OCI-LY1 (cell line): ENCODE data around the gene CPOX.

Source experiments
- H2AFZ ChIP-seq: fragments of 200-600 bp; sonication (generic), shearing (Covaris generic); 2 replicates; pipeline ENCODE4 v1.6.0; 2014; ENCODE audit warnings: antibody characterized with exemption, mild to moderate bottlenecking, low read length
- H3F3A ChIP-seq: fragments of 200-600 bp; sonication (generic), shearing (Covaris generic); 2 replicates; pipeline ENCODE4 v1.6.0; 2014; ENCODE audit warnings: mild to moderate bottlenecking, antibody characterized with exemption, low read length, moderate library complexity; ENCODE audit not compliant: insufficient read depth
- H3K27ac ChIP-seq: fragments of 200-600 bp; sonication (generic); 2 replicates; pipeline ENCODE4 v1.5.1; 2014; ENCODE audit warnings: low read length, mixed run types, mild to moderate bottlenecking, low read depth; ENCODE audit not compliant: poor library complexity, severe bottlenecking
- H3K27me3 ChIP-seq: fragments of 200-600 bp; sonication (generic); 2 replicates; pipeline ENCODE4 v1.6.0; 2014; ENCODE audit warnings: antibody characterized with exemption, mild to moderate bottlenecking, low read length, moderate library complexity; ENCODE audit not compliant: insufficient read depth
- H3K36me3 ChIP-seq: fragments of 200-600 bp; sonication (generic); 2 replicates; pipeline ENCODE4 v1.6.1; 2014; ENCODE audit warnings: mild to moderate bottlenecking, antibody characterized with exemption, low read length, moderate library complexity, mixed read lengths; ENCODE audit not compliant: insufficient read depth
- H3K4me1 ChIP-seq: fragments of 200-600 bp; sonication (generic); 2 replicates; pipeline ENCODE4 v1.5.1; 2014; ENCODE audit warnings: mild to moderate bottlenecking, low read length, moderate library complexity; ENCODE audit not compliant: insufficient read depth, severe bottlenecking
- H3K4me2 ChIP-seq: fragments of 200-600 bp; sonication (generic), shearing (Covaris generic); 2 replicates; pipeline ENCODE4 v1.6.1; 2014; ENCODE audit warnings: low read length
- H3K4me3 ChIP-seq: fragments of 200-600 bp; sonication (generic); 2 replicates; pipeline ENCODE4 v1.5.1; 2014; ENCODE audit warnings: low read length, low read depth, mild to moderate bottlenecking, mixed read lengths; ENCODE audit not compliant: poor library complexity, severe bottlenecking
- H3K79me2 ChIP-seq: fragments of 200-600 bp; shearing (Covaris generic); 2 replicates; pipeline ENCODE4 v1.6.1; 2016; ENCODE audit warnings: mixed run types, low read length, mixed read lengths; ENCODE audit not compliant: insufficient read depth
- H3K9ac ChIP-seq: fragments of 200-600 bp; sonication (generic), shearing (Covaris generic); 2 replicates; pipeline ENCODE4 v1.6.1; 2014; ENCODE audit warnings: mild to moderate bottlenecking, low read length, mixed read lengths
- H3K9me2 ChIP-seq: fragments of 200-600 bp; sonication (generic), shearing (Covaris generic); 2 replicates; pipeline ENCODE4 v1.6.1; 2014; ENCODE audit warnings: low read depth, mild to moderate bottlenecking, low read length, mixed read lengths
- H3K9me3 ChIP-seq: fragments of 200-600 bp; shearing (Covaris generic); 2 replicates; pipeline ENCODE4 v1.6.1; 2014; ENCODE audit warnings: low read length, mixed read lengths
- H4K20me1 ChIP-seq: fragments of 200-600 bp; sonication (generic), shearing (Covaris generic); 2 replicates; pipeline ENCODE4 v1.6.0; 2016; ENCODE audit warnings: mild to moderate bottlenecking, low read length; ENCODE audit not compliant: insufficient read depth
- EZH2 ChIP-seq: fragments of 200-600 bp; sonication (generic), shearing (Covaris generic); IDR thresholded peaks from 2 replicates; pipeline ENCODE4 v1.8.0; 2017; ENCODE audit warnings: borderline replicate concordance, mixed run types, mild to moderate bottlenecking, antibody characterized with exemption, low read length, moderate library complexity, mixed read lengths
- TF ChIP-seq, protein P1 (sequence below): fragments of 200-600 bp; sonication (generic), shearing (Covaris generic); IDR thresholded peaks from 2 replicates; pipeline ENCODE4 v1.5.1; 2017; ENCODE audit warnings: mild to moderate bottlenecking, antibody characterized with exemption, low read length, moderate library complexity, mixed read lengths

Gene CPOX

DNA sequence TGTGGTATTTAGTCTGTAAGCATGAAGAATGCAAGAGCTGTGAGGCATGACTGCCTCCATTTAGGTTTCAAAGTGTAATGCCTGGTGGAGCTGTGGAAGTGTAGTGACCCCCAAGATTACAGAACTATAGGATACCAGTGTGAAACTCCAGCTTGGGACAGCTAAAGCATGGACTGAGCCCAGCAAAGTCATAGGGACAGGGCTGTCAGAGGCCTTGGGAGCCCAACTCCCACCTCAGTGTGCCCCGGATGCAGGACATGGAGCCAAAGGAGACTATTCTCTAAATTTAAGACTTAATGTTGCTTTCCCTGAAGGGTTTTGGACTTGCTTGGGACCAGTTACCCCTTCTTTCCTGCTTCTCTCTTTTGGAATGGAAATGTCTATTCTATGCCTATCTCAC, 50.8 kb downstream of the CPOX start:
- H4K20me1 ChIP-seq, result no peaks in the 10 kb centered on the region
- H3K27ac ChIP-seq, result no peak overlapping the region
- H3K36me3 ChIP-seq, result no peaks in the 10 kb centered on the region
- H3K4me3 ChIP-seq, result no peak overlapping the region
- no peaks in the 10 kb centered on the region for H3K79me2 ChIP-seq
- no peaks in the 10 kb centered on the region for H3K9me3 ChIP-seq
- no peak overlapping the region for H2AFZ ChIP-seq
- H3K27me3 ChIP-seq, result no peaks in the 10 kb centered on the region
- TF ChIP-seq, protein P1, sequence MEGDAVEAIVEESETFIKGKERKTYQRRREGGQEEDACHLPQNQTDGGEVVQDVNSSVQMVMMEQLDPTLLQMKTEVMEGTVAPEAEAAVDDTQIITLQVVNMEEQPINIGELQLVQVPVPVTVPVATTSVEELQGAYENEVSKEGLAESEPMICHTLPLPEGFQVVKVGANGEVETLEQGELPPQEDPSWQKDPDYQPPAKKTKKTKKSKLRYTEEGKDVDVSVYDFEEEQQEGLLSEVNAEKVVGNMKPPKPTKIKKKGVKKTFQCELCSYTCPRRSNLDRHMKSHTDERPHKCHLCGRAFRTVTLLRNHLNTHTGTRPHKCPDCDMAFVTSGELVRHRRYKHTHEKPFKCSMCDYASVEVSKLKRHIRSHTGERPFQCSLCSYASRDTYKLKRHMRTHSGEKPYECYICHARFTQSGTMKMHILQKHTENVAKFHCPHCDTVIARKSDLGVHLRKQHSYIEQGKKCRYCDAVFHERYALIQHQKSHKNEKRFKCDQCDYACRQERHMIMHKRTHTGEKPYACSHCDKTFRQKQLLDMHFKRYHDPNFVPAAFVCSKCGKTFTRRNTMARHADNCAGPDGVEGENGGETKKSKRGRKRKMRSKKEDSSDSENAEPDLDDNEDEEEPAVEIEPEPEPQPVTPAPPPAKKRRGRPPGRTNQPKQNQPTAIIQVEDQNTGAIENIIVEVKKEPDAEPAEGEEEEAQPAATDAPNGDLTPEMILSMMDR, result no peak
- no peak for TF ChIP-seq EZH2
- H3F3A ChIP-seq, result no peaks in the 10 kb centered on the region
- no peak overlapping the region for H3K9ac ChIP-seq
- no peaks in the 10 kb centered on the region for H3K9me2 ChIP-seq
- peaks cover 16% of the 10 kb centered on the region for H3K4me1 ChIP-seq
- no peak overlapping the region for H3K4me2 ChIP-seq

DNA sequence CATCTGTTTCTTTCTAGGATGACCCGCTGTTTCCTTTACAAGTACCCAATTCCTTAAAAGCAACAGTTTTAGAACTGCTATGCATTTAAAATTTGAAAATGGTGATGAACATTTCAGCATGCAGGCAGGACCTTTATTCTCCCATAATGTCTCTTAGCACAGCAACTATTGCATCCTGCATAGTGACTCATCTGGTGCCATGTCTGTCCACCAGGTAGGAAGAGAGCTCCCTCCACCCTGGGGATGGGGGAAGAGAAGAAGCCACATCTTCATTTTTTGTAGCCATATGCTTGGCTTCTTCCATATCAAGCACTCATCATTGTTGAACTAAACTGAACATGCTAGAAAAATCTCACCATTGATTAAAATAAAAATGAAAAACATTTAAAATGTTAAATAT, 51.7 kb downstream of the CPOX start:
- no peaks in the 10 kb centered on the region for H3K79me2 ChIP-seq
- H3K4me3 ChIP-seq, result no peak overlapping the region
- no peaks in the 10 kb centered on the region for H3K9me3 ChIP-seq
- H3K4me1 ChIP-seq, result peaks cover 24% of the 10 kb centered on the region
- no peak for TF ChIP-seq EZH2
- TF ChIP-seq, protein P1, result no peak
- H3F3A ChIP-seq, result no peaks in the 10 kb centered on the region
- no peak overlapping the region for H3K27ac ChIP-seq
- no peak overlapping the region for H3K9ac ChIP-seq
- no peaks in the 10 kb centered on the region for H3K36me3 ChIP-seq
- H4K20me1 ChIP-seq, result no peaks in the 10 kb centered on the region
- H2AFZ ChIP-seq, result no peak overlapping the region
- H3K4me2 ChIP-seq, result no peak overlapping the region
- H3K27me3 ChIP-seq, result no peaks in the 10 kb centered on the region
- no peaks in the 10 kb centered on the region for H3K9me2 ChIP-seq

DNA sequence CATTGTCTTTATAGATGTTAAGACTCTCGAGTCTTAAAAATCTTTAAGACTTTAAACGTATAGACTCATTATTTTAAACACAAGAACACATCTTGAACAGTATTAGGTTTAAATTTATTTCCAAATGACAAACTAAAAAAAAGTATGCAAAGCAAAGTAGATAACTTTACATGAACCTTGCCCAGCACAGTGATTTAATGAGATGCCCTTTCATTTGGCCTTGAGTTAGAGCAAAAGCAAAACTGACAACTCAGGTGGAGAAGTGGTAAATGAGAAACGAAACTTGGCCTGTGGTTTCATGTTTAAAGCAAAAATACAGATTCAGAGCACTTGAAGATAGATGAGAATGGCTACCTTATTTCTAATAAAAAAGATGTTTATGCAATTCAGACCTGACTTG, 53.1 kb downstream of the CPOX start:
- no peaks in the 10 kb centered on the region for H3K27me3 ChIP-seq
- H3K4me1 ChIP-seq, result peaks cover 26% of the 10 kb centered on the region
- peak overlapping the region; percentile 47; the same call in 1 of the 2 replicates for H3K4me2 ChIP-seq
- H3K36me3 ChIP-seq, result no peaks in the 10 kb centered on the region
- no peaks in the 10 kb centered on the region for H3K9me3 ChIP-seq
- H3K4me3 ChIP-seq, result no peak overlapping the region
- H2AFZ ChIP-seq, result no peak overlapping the region
- TF ChIP-seq, protein P1, result no peak
- TF ChIP-seq EZH2, result no peak
- H3K27ac ChIP-seq, result peak overlapping the region; percentile 73
- no peaks in the 10 kb centered on the region for H3K79me2 ChIP-seq
- H3K9ac ChIP-seq, result no peak overlapping the region
- H3F3A ChIP-seq, result no peaks in the 10 kb centered on the region
- H4K20me1 ChIP-seq, result no peaks in the 10 kb centered on the region
- H3K9me2 ChIP-seq, result no peaks in the 10 kb centered on the region
